GM19395 (cell line): ENCODE results near the gene TPRG1L.
A peak's percentile ranks its signal among the peaks of the same experiment; 100 is the strongest.
"Not testable (repeated sequence)": the region's sequence is repeated elsewhere in the genome, so short reads cannot be mapped to it uniquely, and the experiment has no call there.

Experiments used
- ATAC-seq: cut with Tn5 transposase; IDR thresholded peaks from one replicate; pipeline ENCODE4 v1.9.1; 2021; ENCODE audit warnings: mild to moderate bottlenecking, moderate library complexity; ENCODE audit not compliant: unreplicated experiment

Gene TPRG1L

GRCh38 chr1:3608154-3608553 lies 16.7 kb upstream of the TPRG1L start:
- no peak for ATAC-seq

GRCh38 chr1:3609016-3609768 lies 15.6 kb upstream of the TPRG1L start:
- ATAC-seq = no peak

GRCh38 chr1:3609769-3610526 lies 14.9 kb upstream of the TPRG1L start:
- ATAC-seq = no peak

- no peak for ATAC-seq
These were observed 14.2 kb upstream of the TPRG1L start for GRCh38 chr1:3610527-3611169.

GRCh38 chr1:3611170-3612019 lies 13.4 kb upstream of the TPRG1L start, which contains the start of gene MEGF6:
MEGF6 (minus strand) TSS chr1:3611508; CDS start chr1:3611268, 240 bp downstream.
- no peak for ATAC-seq

- no peak for ATAC-seq
These were observed 12.7 kb upstream of the TPRG1L start for GRCh38 chr1:3612123-3612522.

GRCh38 chr1:3614755-3615742 lies 9.8 kb upstream of the TPRG1L start:
- ATAC-seq = no peak

GRCh38 chr1:3616861-3617260 lies 8.0 kb upstream of the TPRG1L start:
- ATAC-seq = no peak

- no peak for ATAC-seq
These were observed 6.9 kb upstream of the TPRG1L start for GRCh38 chr1:3617806-3618345.

- ATAC-seq = no peak
These were observed 6.3 kb upstream of the TPRG1L start for GRCh38 chr1:3618531-3618880.

GRCh38 chr1:3618881-3619671 lies 5.7 kb upstream of the TPRG1L start:
- peak; percentile 62 for ATAC-seq

GRCh38 chr1:3620708-3621107 lies 4.1 kb upstream of the TPRG1L start:
- no peak for ATAC-seq

- not testable (repeated sequence) for ATAC-seq
These were observed 3.6 kb upstream of the TPRG1L start for GRCh38 chr1:3621151-3621671.

- ATAC-seq = not testable (repeated sequence)
These were observed 2.7 kb upstream of the TPRG1L start for GRCh38 chr1:3622102-3622501.

GRCh38 chr1:3623441-3624199 lies 1.2 kb upstream of the TPRG1L start:
- ATAC-seq = no peak

- ATAC-seq = peak; percentile 27
These were observed 514 bp downstream of the TPRG1L start for GRCh38 chr1:3625151-3625907.

GRCh38 chr1:3626025-3626424 lies 1.2 kb downstream of the TPRG1L start:
- no peak for ATAC-seq
